Tibial nerve (tissue), 4 donors: ENCODE results near the gene S1PR3.

Experiments used
- EP300 ChIP-seq, 2 donors: sonication (generic); formaldehyde crosslinking; IDR thresholded peaks; one replicate each; pipeline ENCODE4 v1.6.1; 2017; ENCODE audit warnings: antibody characterized with exemption in 2 of 2, mild to moderate bottlenecking in 1 of 2
- POLR2A ChIP-seq, 2 donors: fragments of 450-650 bp; IDR thresholded peaks; one replicate each; pipeline ENCODE4 v1.6.1; 2017; ENCODE audit warnings: antibody characterized with exemption in 2 of 2, mild to moderate bottlenecking in 2 of 2, moderate library complexity in 2 of 2
- TF ChIP-seq, protein P1 (sequence below), 5 experiments: fragments of 200-600 bp in 3 of 5; fragments of 450-650 bp in 2 of 5; sonication (generic) in 3 of 5; IDR thresholded peaks; one replicate each; pipeline ENCODE4 v1.5.1; 2016 to 2019; ENCODE audit warnings: antibody characterized with exemption in 5 of 5, mild to moderate bottlenecking in 3 of 5, moderate library complexity in 2 of 5

GRCh38 chr9:89013660-89014059, 22.4 kb downstream of the S1PR3 start:
- TF ChIP-seq POLR2A (IDR thresholded peaks at IDR 0.05) (no peak), EP300 (IDR thresholded peaks at IDR 0.05) (no peak)
- TF ChIP-seq, protein P1, sequence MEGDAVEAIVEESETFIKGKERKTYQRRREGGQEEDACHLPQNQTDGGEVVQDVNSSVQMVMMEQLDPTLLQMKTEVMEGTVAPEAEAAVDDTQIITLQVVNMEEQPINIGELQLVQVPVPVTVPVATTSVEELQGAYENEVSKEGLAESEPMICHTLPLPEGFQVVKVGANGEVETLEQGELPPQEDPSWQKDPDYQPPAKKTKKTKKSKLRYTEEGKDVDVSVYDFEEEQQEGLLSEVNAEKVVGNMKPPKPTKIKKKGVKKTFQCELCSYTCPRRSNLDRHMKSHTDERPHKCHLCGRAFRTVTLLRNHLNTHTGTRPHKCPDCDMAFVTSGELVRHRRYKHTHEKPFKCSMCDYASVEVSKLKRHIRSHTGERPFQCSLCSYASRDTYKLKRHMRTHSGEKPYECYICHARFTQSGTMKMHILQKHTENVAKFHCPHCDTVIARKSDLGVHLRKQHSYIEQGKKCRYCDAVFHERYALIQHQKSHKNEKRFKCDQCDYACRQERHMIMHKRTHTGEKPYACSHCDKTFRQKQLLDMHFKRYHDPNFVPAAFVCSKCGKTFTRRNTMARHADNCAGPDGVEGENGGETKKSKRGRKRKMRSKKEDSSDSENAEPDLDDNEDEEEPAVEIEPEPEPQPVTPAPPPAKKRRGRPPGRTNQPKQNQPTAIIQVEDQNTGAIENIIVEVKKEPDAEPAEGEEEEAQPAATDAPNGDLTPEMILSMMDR (IDR thresholded peaks at IDR 0.05): no peak
